ENCODE results near the gene MOK.
"Not testable (repeated sequence)": the region's sequence is repeated elsewhere in the genome, so short reads cannot be mapped to it uniquely, and the experiment has no call there.

GRCh38 chr14:102243795-102244194 lies 61.2 kb downstream of the MOK start:
- TF ChIP-seq, protein P1, sequence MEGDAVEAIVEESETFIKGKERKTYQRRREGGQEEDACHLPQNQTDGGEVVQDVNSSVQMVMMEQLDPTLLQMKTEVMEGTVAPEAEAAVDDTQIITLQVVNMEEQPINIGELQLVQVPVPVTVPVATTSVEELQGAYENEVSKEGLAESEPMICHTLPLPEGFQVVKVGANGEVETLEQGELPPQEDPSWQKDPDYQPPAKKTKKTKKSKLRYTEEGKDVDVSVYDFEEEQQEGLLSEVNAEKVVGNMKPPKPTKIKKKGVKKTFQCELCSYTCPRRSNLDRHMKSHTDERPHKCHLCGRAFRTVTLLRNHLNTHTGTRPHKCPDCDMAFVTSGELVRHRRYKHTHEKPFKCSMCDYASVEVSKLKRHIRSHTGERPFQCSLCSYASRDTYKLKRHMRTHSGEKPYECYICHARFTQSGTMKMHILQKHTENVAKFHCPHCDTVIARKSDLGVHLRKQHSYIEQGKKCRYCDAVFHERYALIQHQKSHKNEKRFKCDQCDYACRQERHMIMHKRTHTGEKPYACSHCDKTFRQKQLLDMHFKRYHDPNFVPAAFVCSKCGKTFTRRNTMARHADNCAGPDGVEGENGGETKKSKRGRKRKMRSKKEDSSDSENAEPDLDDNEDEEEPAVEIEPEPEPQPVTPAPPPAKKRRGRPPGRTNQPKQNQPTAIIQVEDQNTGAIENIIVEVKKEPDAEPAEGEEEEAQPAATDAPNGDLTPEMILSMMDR (IDR thresholded peaks at IDR 0.05 in 4 of 5, conservative IDR thresholded peaks at IDR 0.05 in 1 of 5), result not testable (repeated sequence)
- TF ChIP-seq POLR2A (IDR thresholded peaks at IDR 0.05), result not testable (repeated sequence)
